Gastroesophageal sphincter (tissue), 4 donors: ENCODE results near the gene SUN5. TPM values are rescaled to one million over a fixed set of nuclear protein-coding genes. Genes with fewer than 3 reads are reported as not detected.

Source experiments
- ATAC-seq: fragments of 150-250 bp; one replicate; pipeline ENCODE4 v1.9.1; 2016; ENCODE audit warnings: mild to moderate bottlenecking, moderate library complexity
- H3K27ac ChIP-seq, 4 donors: fragments of 200-600 bp; sonication (generic) in 3 of 4; 1 replicate in 3 of 4; 2 replicates in 1 of 4; pipeline ENCODE4 v1.5.1; 2016 to 2019
- H3K27me3 ChIP-seq: fragments of 200-600 bp; sonication (generic); one replicate; pipeline ENCODE4 v1.5.1; 2019
- H3K36me3 ChIP-seq, 2 donors: fragments of 200-600 bp; sonication (generic); one replicate each; pipeline ENCODE4 v1.5.1; 2019; ENCODE audit warnings: control low read depth in 1 of 2
- H3K4me1 ChIP-seq, 3 donors: fragments of 200-600 bp; sonication (generic); 1 replicate in 2 of 3; 2 replicates in 1 of 3; pipeline ENCODE4 v1.5.1; 2016 to 2019; ENCODE audit warnings: control low read depth in 2 of 3
- H3K4me3 ChIP-seq, 2 donors: fragments of 200-600 bp; sonication (generic); one replicate each; pipeline ENCODE4 v1.5.1; 2019; ENCODE audit warnings: mild to moderate bottlenecking in 1 of 2, moderate library complexity in 1 of 2
- H3K9me3 ChIP-seq, 3 donors: fragments of 200-600 bp; sonication (generic); one replicate each; pipeline ENCODE4 v1.5.1; 2017 to 2019; ENCODE audit warnings: control low read depth in 2 of 3
- EP300 ChIP-seq: sonication (generic); formaldehyde crosslinking; IDR thresholded peaks from one replicate; pipeline ENCODE4 v1.6.1; 2017; ENCODE audit warnings: antibody characterized with exemption, mild to moderate bottlenecking
- POLR2A ChIP-seq, 2 donors: fragments of 450-650 bp; IDR thresholded peaks; one replicate each; pipeline ENCODE4 v1.6.1; 2017; ENCODE audit warnings: antibody characterized with exemption in 2 of 2, mild to moderate bottlenecking in 2 of 2, moderate library complexity in 1 of 2
- POLR2AphosphoS5 ChIP-seq: sonication (generic); formaldehyde crosslinking; IDR thresholded peaks from one replicate; pipeline ENCODE4 v1.6.1; 2017; ENCODE audit warnings: antibody characterized with exemption
- WGBS, 2 donors: methylation state at CpG; one replicate each; pipeline ENCODE4 v1.1.5; 2018; ENCODE audit warnings: low coverage in 1 of 2; 5-methylcytosine and 5-hydroxymethylcytosine counted together
- total RNA-seq, 4 donors: library from RNA; depleted of rRNA; stranded (reverse); fragments of >200 nt; gene quantifications; one replicate each; pipeline ENCODE4 v1.1.0, GENCODE V29; 2016
- TF ChIP-seq, protein P1 (sequence below), 4 experiments: fragments of 200-600 bp in 2 of 4; fragments of 450-650 bp in 2 of 4; sonication (generic) in 1 of 4; IDR thresholded peaks; one replicate each; pipeline ENCODE4 v1.5.1; 2017 to 2019; ENCODE audit warnings: antibody characterized with exemption in 4 of 4, mild to moderate bottlenecking in 2 of 4, moderate library complexity in 2 of 4

The SUN5 gene
- total RNA-seq, 4 donors from 2014 or later = not detected

DNA sequence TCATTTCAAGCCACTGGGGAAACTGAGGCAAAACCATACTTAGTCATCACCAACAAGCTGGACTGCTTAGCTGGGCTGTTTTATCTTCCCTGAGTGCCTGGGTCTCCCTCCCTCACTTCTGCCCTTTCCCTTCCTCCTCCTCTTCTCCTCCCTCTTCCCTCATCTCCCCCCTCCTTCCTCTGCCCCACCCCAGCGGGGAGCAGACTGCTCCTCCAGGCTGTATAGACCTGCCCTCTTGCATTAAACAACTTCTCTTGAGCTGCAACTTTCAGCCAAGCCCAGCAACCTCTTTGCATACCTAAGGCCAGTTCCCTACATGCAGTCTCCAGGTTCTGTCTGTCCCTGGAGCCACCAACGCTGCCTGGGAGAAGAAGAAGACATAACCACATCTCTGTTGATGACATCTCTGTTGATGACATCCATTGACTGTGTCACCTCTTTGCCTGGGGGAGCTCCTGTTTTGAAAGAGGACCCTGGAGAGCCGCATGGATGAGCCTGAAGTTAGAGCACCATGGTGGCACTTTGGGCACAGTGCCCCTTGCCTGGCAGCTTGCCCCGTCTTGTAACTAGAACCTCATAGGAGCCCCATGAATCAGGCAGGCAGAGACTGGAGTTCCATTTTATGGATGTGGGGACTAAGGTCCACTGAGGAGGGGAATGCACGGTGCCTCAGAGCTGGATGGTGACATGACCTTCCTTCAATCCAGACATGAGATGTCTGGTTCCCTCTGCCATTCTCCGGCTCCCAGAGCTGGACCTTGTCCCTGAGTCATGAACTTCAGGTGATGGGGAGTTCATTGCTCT, 19.4 kb upstream of the SUN5 start:
- Histone ChIP-seq H3K4me3 (no peak overlapping the region), H3K27ac (no peak overlapping the region), H3K9me3 (no peaks in the 10 kb centered on the region), H3K27me3 (peaks cover 11% of the 10 kb centered on the region), H3K4me1 (no peaks in the 10 kb centered on the region), H3K36me3 (no peaks in the 10 kb centered on the region)
- 58 to 66% methylated on average over 2 to 3 of the region's 6 CpGs for WGBS, 2 donors
- TF ChIP-seq, protein P1, sequence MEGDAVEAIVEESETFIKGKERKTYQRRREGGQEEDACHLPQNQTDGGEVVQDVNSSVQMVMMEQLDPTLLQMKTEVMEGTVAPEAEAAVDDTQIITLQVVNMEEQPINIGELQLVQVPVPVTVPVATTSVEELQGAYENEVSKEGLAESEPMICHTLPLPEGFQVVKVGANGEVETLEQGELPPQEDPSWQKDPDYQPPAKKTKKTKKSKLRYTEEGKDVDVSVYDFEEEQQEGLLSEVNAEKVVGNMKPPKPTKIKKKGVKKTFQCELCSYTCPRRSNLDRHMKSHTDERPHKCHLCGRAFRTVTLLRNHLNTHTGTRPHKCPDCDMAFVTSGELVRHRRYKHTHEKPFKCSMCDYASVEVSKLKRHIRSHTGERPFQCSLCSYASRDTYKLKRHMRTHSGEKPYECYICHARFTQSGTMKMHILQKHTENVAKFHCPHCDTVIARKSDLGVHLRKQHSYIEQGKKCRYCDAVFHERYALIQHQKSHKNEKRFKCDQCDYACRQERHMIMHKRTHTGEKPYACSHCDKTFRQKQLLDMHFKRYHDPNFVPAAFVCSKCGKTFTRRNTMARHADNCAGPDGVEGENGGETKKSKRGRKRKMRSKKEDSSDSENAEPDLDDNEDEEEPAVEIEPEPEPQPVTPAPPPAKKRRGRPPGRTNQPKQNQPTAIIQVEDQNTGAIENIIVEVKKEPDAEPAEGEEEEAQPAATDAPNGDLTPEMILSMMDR (IDR thresholded peaks at IDR 0.05) = no peak
- no peak for TF ChIP-seq EP300
- no peak for TF ChIP-seq POLR2A (IDR thresholded peaks at IDR 0.05)
- no peak for TF ChIP-seq POLR2AphosphoS5
- no peak for ATAC-seq

DNA sequence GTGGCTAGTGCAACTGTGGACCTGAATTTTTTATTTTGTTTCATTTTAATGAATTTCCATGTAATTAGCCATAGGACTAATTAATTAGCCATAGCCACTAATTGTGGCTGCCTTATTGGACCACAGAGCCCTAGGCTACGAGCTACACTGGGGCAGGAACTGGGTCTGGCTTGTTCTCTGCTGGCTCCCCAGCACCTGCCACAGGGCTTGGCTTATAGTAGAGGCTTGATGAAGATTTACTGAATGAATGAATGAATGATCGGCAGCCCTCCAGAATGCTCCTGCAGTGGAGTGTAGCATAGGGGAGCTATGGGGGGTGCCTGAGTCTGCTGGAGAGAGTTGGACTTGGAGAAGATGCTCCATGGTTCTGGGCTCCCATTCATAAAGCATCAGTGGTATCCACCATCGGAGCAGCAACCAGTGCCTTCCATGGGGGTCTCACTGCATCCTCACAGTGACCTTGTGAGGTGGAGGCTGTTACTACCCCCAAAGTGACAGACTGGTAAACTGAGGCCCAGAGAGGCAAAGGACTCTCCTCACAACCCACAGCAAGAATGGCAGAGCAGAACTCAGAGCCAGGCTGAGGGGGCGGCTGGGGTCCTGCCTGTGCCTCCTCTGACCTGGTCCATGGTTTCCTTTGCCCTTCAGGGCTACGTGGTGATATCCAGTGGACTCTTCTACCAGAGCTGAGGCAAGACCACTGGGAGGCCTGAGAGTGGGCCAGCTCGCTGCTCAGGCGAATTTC, 18.6 kb upstream of the SUN5 start:
- no peaks in the 10 kb centered on the region for H3K36me3 ChIP-seq
- no peak for ATAC-seq
- TF ChIP-seq POLR2A (IDR thresholded peaks at IDR 0.05) = no peak
- WGBS, 2 donors = 60% methylated on average over 1 of the region's 7 CpGs; no CpG with 5 or more reads in 1 of the 2 donors
- peaks cover 3% of the 10 kb centered on the region for H3K27me3 ChIP-seq
- H3K4me3 ChIP-seq = no peak overlapping the region
- H3K4me1 ChIP-seq = no peaks in the 10 kb centered on the region
- no peaks in the 10 kb centered on the region for H3K9me3 ChIP-seq
- H3K27ac ChIP-seq = no peak overlapping the region

DNA sequence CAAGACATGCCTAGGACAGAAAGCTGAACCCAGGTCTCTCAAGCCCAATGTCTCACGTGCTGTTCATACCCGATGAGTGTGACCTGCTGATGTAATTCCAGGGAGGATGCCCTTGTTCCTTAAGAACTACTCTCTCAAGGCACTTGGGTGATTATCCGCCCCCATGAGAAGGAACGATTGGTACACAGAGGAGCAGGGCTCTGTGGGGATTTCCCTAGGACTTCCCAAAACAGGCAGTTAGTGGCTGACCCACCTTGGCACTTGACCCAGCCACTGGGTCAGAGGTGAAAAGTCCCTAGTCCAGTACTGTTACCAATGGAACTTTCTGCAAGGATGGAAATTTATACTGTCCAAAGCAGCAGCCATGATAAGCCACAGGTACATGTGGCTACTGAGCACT, 18.1 kb upstream of the SUN5 start:
- no peak overlapping the region for H3K4me3 ChIP-seq
- no peaks in the 10 kb centered on the region for H3K9me3 ChIP-seq
- no peak for ATAC-seq
- no peak for TF ChIP-seq POLR2AphosphoS5
- no peak for TF ChIP-seq EP300
- TF ChIP-seq, protein P1 (IDR thresholded peaks at IDR 0.05) = no peak
- TF ChIP-seq POLR2A (IDR thresholded peaks at IDR 0.05) = no peak
- no peak overlapping the region for H3K27ac ChIP-seq
- H3K36me3 ChIP-seq = no peaks in the 10 kb centered on the region
- no peaks in the 10 kb centered on the region for H3K4me1 ChIP-seq
- 71% methylated on average over 2 of the region's 4 CpGs; no CpG with 5 or more reads in 1 of the 2 donors for WGBS, 2 donors
- H3K27me3 ChIP-seq = no peaks in the 10 kb centered on the region

DNA sequence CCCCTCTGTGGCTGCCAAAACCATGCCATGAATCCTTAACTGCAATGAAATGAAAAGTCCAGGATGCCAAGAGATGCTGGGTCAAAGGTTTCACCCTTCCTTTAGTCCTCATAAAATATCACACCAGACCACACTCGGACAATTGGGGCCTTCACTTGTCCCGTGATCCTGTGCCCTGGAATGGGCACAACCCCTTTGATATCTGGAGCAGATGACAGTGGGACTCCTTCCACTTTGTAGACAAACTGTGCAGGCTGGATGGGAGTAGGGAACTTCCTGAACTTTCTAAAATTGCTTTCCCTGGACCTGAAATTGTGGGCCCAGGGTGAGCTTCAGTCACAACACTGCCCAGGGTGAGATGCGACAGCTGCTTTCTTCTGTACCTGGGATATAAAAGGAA, 17.6 kb upstream of the SUN5 start:
- Histone ChIP-seq H3K27me3 (peaks cover 3% of the 10 kb centered on the region), H3K27ac (no peak overlapping the region), H3K4me1 (no peaks in the 10 kb centered on the region), H3K4me3 (no peak overlapping the region), H3K9me3 (no peaks in the 10 kb centered on the region), H3K36me3 (no peaks in the 10 kb centered on the region)
- TF ChIP-seq POLR2AphosphoS5 (no peak), POLR2A (IDR thresholded peaks at IDR 0.05) (no peak), EP300 (no peak)
- TF ChIP-seq, protein P1 (IDR thresholded peaks at IDR 0.05) = no peak
- WGBS, 2 donors = 90% methylated on average over 2 of the region's 3 CpGs; no CpG with 5 or more reads in 1 of the 2 donors
- ATAC-seq = no peak

DNA sequence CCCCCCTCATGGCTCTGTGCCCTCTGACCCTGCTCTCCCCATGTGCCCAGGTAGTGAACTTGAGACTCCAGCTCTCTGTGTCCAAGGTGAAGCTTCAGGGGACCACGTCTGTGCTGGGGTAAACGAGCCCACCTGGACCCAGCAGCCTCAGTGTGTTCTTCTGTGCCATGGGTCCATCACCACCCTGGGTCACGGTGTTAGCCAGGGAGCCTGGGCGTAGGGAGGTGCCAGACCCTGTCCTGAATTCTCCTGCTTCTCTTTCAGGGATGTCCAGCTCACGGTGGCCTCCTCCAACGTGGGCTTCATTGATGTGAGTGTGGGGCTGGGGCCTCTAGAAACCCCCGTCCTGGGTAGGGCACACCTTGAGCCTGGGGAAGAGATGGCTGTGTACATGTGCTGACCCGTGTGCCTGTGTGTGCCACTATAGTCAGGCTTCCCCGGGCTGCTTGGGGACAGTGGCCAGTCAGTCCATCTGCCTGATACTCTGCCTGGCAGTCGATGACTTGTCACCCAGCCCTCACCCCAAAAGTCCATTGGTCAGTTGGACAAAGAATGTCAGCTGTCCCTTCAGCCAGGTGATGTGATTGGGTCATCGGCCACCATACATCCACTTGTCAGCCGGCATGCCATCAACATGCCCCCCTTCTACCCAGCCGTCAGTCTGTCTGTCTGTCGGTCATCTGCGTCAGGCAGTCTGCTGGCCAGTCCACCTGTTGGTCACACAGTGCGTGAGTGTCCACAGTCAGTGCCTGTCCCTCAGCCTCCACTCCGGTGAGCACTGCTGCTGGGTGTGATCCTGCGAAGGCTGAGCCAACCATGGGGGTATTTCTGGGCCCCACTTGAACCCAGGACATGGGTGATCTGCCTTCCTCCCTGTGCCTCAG, 16.3 kb upstream of the SUN5 start:
- ATAC-seq = no peak
- Histone ChIP-seq H3K27ac (no peak overlapping the region), H3K27me3 (peaks cover 17% of the 10 kb centered on the region), H3K9me3 (no peaks in the 10 kb centered on the region), H3K36me3 (no peaks in the 10 kb centered on the region), H3K4me3 (no peak overlapping the region), H3K4me1 (no peaks in the 10 kb centered on the region)
- no peak for TF ChIP-seq POLR2A (IDR thresholded peaks at IDR 0.05)
- TF ChIP-seq, protein P1 (IDR thresholded peaks at IDR 0.05) = no peak
- 61% methylated on average over 3 of the region's 18 CpGs; no CpG with 5 or more reads in 1 of the 2 donors for WGBS, 2 donors
